PC-3 (cell line): ENCODE results near the gene RBM33.

Experiments
- EZH2 ChIP-seq: fragments of 300-600 bp; sonication (generic); IDR thresholded peaks from one replicate; pipeline ENCODE4 v1.6.1; 2017; ENCODE audit warnings: antibody characterized with exemption, mild to moderate bottlenecking, low read length; ENCODE audit not compliant: unreplicated experiment
- TF ChIP-seq, protein P1 (sequence below): fragments of 300-600 bp; sonication (generic); conservative IDR thresholded peaks from 2 replicates; pipeline ENCODE4 v1.5.1; 2017; ENCODE audit warnings: antibody characterized with exemption, low read depth, mild to moderate bottlenecking, low read length

DNA sequence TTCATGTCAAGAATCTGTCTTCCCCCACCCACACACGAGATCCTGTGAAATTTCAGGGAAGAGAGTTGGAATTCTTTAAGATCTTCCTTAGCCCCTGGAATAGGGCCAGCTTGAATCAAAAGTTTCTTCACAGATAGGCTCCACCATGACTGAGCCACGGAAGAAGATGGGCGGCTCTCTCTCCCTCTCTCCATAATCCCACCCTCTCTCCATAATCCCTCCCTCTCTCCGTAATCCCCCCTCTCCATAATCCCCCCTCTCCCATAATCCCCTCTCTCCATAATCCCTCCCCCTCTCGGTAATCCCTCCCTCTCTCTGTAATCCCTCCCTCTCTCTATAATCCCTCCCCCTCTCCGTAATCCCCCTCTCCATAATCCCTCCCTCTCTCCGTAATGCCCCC, 147.4 kb downstream of the RBM33 start:
- TF ChIP-seq, protein P1, sequence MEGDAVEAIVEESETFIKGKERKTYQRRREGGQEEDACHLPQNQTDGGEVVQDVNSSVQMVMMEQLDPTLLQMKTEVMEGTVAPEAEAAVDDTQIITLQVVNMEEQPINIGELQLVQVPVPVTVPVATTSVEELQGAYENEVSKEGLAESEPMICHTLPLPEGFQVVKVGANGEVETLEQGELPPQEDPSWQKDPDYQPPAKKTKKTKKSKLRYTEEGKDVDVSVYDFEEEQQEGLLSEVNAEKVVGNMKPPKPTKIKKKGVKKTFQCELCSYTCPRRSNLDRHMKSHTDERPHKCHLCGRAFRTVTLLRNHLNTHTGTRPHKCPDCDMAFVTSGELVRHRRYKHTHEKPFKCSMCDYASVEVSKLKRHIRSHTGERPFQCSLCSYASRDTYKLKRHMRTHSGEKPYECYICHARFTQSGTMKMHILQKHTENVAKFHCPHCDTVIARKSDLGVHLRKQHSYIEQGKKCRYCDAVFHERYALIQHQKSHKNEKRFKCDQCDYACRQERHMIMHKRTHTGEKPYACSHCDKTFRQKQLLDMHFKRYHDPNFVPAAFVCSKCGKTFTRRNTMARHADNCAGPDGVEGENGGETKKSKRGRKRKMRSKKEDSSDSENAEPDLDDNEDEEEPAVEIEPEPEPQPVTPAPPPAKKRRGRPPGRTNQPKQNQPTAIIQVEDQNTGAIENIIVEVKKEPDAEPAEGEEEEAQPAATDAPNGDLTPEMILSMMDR: no peak
- TF ChIP-seq EZH2: no peak
